Activated naive CD8-positive, alpha-beta T cell treated with anti-CD3 and anti-CD28 coated beads, Interleukin-2, amount 10 ng/mL, durations not matched to agents 7 days and 5 days (primary cell): ENCODE results near the gene SLU7. TPM values are rescaled to one million over a fixed set of nuclear protein-coding genes. Genes with fewer than 3 reads are reported as not detected.

Experiments
- ATAC-seq: fragments of 150-1000 bp; cut with Tn5 transposase; one replicate; pipeline ENCODE4 v1.10.0; 2021; ENCODE audit warnings: low read depth, moderate library complexity
- POLR2A ChIA-PET: fragments of 350-600 bp; sonication (Branson Sonifier 250); formaldehyde crosslinking; loops from one replicate; lab custom pipeline; 2021; ENCODE audit warnings: antibody characterized with exemption; lab: Charles Lee
- DNase-seq: peaks from one replicate; pipeline ENCODE4 v3.0.0; 2021
- H3K27ac Mint-ChIP-seq: one replicate; pipeline ENCODE4 v1.8.0; 2022; ENCODE audit warnings: mild to moderate bottlenecking, mixed read lengths
- H3K27me3 Mint-ChIP-seq: one replicate; pipeline ENCODE4 v1.8.0; 2022; ENCODE audit warnings: mild to moderate bottlenecking, moderate library complexity, mixed read lengths
- H3K36me3 Mint-ChIP-seq: one replicate; pipeline ENCODE4 v1.8.0; 2021; ENCODE audit warnings: mild to moderate bottlenecking, mixed read lengths
- H3K4me1 Mint-ChIP-seq: one replicate; pipeline ENCODE4 v1.8.0; 2021; ENCODE audit warnings: mixed read lengths
- H3K4me3 Mint-ChIP-seq: one replicate; pipeline ENCODE4 v1.8.0; 2022; ENCODE audit warnings: mild to moderate bottlenecking, moderate library complexity, mixed read lengths
- H3K9me3 Mint-ChIP-seq: one replicate; pipeline ENCODE4 v1.8.0; 2021; ENCODE audit warnings: mixed read lengths
- total RNA-seq, 2 experiments: library from RNA; stranded (reverse); gene quantifications; one replicate each; pipeline ENCODE4 v1.2.3, GENCODE V29; 2021

SLU7 gene
- total RNA-seq, 2 experiments from 2014 or later: 62.3 to 66.6 TPM

DNA sequence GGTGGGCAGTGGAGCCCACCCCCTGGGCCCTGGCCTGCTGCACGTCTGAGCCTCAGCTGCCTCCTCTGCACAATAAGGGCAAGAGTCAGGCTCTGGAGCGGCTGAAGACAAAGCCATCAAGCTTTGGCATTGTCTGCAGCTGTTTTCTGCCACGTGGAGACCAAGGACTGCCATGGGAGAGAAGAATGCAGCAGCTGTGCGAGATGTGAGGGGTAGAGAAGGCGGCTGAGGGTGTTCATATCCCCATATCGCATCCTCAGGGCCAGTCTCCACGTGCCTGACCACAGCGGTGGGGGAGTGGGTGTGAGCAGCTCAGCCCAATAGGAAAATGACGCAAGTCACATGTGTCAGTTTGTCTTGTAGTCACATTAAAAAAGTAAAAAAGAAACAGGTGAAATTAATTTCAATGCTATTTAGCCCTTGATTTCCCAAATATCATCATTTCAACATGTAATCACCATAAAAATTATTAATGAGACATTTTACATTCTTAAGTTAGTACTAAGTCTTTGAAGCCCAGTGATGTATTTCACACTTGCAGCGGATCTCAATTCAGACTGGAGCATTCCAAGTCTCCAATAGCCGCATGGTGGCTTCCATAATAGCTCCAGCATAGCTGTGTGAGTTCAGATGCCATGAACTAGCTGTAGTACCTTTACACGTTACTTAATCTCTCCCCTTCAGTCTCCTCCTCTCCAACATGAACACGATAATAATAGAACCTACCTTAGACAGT lies 55.1 kb downstream of the SLU7 start:
- POLR2A ChIA-PET: no interaction called here
- Mint-ChIP-seq H3K27me3 (peaks cover 26% of the 10 kb centered on the region), H3K4me1 (no peaks in the 10 kb centered on the region), H3K36me3 (no peaks in the 10 kb centered on the region), H3K4me3 (no peak overlapping the region), H3K9me3 (no peaks in the 10 kb centered on the region), H3K27ac (no peak overlapping the region)
- no peak for DNase-seq
- ATAC-seq: no peak

DNA sequence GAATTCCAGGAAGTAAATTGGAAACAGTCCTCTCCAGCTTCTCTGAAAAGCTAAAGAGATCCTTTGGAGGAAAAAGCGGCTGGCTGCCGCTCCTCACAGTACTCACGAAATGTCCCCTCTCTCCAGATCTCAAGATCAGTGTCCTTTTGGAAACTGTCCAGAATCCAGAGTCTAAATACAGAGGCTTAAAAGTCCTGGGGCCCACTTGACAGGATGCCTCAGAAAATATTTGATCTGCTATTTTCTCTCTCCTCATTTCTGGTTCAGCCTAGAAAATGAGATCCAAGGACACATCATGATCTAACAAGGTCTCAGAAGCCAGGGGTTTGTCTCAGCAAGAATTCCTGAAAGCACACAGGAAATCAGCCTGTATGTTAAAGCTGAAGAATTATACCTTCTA lies 55.7 kb downstream of the SLU7 start:
- POLR2A ChIA-PET: no interaction called here
- H3K4me1 Mint-ChIP-seq: no peaks in the 10 kb centered on the region
- DNase-seq (no peak), ATAC-seq (no peak)
- no peaks in the 10 kb centered on the region for H3K9me3 Mint-ChIP-seq
- no peak overlapping the region for H3K27ac Mint-ChIP-seq
- H3K4me3 Mint-ChIP-seq: no peak overlapping the region
- no peaks in the 10 kb centered on the region for H3K36me3 Mint-ChIP-seq
- H3K27me3 Mint-ChIP-seq: peaks cover 20% of the 10 kb centered on the region

DNA sequence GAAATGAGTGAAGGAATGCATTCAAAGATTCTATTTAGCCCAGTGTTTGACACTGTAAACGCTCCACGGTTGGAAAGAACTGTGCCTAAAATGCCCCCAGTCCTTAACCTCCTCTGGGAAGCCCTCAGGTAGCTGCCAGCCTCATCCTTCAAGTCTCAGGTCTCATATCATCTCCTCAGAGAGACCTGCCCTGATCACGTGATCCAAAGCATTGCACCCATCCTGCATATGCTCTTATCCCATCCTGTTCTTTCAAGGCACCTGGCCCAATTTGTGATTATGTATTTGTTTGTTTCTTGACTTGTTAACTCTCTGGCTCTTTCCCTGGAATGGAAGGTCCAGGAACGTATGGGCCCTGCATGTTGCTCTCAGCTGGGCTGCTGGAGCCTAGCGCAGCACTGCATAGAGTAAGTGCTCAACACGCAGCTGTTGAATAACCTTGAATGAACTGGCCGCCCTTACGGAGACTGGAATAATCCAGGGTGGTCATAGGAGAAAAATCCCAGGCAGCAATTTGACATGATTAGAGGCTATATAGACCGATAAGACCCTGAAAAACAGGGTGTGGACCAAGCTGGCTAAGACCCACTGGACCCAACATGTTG lies 57.2 kb downstream of the SLU7 start:
- no peaks in the 10 kb centered on the region for H3K36me3 Mint-ChIP-seq
- H3K27ac Mint-ChIP-seq: no peak overlapping the region
- no peaks in the 10 kb centered on the region for H3K9me3 Mint-ChIP-seq
- no peak overlapping the region for H3K4me3 Mint-ChIP-seq
- H3K27me3 Mint-ChIP-seq: peaks cover 7% of the 10 kb centered on the region
- H3K4me1 Mint-ChIP-seq: no peaks in the 10 kb centered on the region
- DNase-seq (no peak), ATAC-seq (no peak)
- POLR2A ChIA-PET: no interaction called here

DNA sequence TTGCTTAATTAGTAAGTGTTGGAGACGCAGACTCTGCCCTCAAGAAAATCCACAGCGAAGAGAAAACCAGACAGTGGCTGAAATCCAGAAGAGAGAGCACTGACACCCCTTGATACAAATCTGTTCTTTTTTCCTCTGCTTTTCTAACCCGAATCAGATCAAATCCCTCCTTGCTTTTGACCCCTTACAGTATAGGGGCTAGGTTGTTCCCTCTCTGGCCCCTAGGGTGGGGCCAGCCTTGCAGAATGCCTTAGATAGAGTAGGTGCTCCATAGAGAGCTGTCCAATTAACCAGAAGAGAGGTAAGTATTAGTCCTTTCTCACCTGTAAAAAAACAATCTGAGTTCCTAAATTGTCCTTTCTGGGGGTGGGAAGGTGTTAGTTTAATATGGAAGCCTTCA lies 58.6 kb downstream of the SLU7 start:
- no peaks in the 10 kb centered on the region for H3K9me3 Mint-ChIP-seq
- H3K27ac Mint-ChIP-seq: no peak overlapping the region
- no peaks in the 10 kb centered on the region for H3K36me3 Mint-ChIP-seq
- H3K27me3 Mint-ChIP-seq: peaks cover 6% of the 10 kb centered on the region
- ATAC-seq (no peak), DNase-seq (no peak)
- H3K4me1 Mint-ChIP-seq: no peaks in the 10 kb centered on the region
- POLR2A ChIA-PET: no interaction called here
- no peak overlapping the region for H3K4me3 Mint-ChIP-seq

DNA sequence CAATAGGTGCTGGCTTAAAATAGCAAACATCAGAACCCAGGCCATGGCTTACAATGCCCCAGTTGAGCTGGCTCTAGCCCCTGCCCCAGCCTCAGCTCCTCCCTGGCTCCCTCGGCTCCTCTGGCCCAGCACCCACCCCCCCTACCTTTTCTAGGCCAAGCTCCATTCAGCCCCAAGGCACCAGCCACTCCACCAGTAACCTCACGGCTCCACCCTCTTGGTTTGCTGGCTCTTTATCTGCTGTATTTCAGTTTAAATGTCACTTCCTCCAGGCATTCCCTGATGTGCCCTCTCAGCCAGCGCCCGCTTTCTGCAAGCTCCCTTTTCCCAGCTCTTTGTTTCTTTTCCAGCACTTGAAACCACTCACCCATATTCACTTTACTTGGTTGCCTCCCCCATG lies 59.1 kb downstream of the SLU7 start:
- peak overlapping the region; percentile 51 for H3K27ac Mint-ChIP-seq
- H3K36me3 Mint-ChIP-seq: no peaks in the 10 kb centered on the region
- POLR2A ChIA-PET: no interaction called here
- no peaks in the 10 kb centered on the region for H3K9me3 Mint-ChIP-seq
- DNase-seq: no peak
- no peak for ATAC-seq
- no peak overlapping the region for H3K4me3 Mint-ChIP-seq
- no peaks in the 10 kb centered on the region for H3K4me1 Mint-ChIP-seq
- H3K27me3 Mint-ChIP-seq: peaks cover 2% of the 10 kb centered on the region

DNA sequence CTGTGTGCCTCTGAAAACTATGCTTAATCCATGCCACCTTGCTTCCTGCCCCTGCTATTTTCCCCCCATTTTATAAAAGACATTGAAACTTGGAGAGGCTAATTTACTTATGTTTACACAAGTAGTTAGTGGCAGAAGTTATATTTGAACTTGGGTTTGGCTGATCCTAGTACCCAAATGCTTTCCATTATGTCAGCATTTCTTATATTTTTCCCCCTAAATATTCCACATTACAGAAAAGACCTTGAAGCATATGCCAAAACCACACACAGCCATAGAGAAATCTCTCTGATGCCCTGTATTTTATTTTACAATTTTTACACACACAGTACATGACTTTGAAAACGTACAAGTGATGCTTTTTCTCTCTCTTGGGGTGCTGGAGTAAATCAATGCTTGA lies 59.6 kb downstream of the SLU7 start:
- POLR2A ChIA-PET: no interaction called here

DNA sequence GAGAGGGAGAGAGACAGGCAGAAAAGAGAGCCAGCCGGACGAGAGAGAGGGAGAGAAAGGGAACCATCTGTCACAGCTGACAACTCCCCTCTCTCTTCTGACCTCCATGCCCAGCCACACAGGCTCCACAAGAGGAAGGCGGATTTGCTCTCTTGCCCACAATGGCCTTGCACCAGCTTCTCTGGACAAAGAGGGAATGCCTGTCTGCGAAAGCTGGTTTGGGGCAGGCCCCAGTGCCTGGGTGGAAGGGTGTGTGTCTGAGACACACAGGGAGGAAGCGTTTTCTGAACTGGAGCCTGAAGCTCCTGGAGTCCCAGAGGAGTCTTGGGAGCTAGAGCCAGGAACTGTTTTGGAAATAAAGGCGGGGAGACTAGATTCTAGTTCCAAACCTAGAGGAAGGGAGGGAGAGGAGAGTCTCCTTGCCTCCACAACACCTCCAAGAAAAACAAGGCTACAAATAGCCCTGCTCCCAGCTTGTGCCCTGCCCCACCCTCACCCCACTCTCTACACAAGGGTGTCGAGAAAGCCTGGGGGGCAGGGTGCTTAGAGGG lies 60.9 kb downstream of the SLU7 start:
- POLR2A ChIA-PET: no interaction called here
- Mint-ChIP-seq H3K4me3 (no peak overlapping the region), H3K9me3 (no peaks in the 10 kb centered on the region), H3K4me1 (no peaks in the 10 kb centered on the region), H3K36me3 (no peaks in the 10 kb centered on the region), H3K27ac (no peak overlapping the region), H3K27me3 (no peaks in the 10 kb centered on the region)
- ATAC-seq (no peak), DNase-seq (no peak)

More for the DNA sequence above, 59.6 kb downstream of the SLU7 start:
- Mint-ChIP-seq H3K4me3 (no peak overlapping the region), H3K9me3 (no peaks in the 10 kb centered on the region), H3K27ac (no peak overlapping the region), H3K27me3 (peaks cover 2% of the 10 kb centered on the region), H3K4me1 (no peaks in the 10 kb centered on the region), H3K36me3 (no peaks in the 10 kb centered on the region)
- no peak for DNase-seq
- ATAC-seq: no peak

DNA sequence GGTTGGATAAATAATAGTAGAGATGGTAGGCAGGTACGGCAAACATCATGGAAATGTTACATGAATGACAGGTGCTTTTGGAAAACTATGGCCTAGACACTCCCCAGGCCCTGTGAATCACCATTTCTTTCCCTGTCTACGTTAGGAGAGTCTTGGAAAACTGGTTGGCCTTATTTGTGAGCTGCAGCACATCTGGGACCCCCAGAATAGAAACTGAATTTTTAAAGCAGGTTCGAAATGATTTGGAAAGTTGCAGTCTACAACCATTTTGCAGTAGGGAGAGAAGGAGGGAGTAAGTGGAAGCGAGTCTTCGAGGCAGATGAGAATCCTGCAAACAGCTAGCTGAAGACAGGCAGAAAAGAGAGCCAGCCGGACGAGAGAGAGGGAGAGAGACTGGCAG lies 61.5 kb downstream of the SLU7 start:
- no peaks in the 10 kb centered on the region for H3K9me3 Mint-ChIP-seq
- no peaks in the 10 kb centered on the region for H3K27me3 Mint-ChIP-seq
- no peaks in the 10 kb centered on the region for H3K36me3 Mint-ChIP-seq
- no peak for DNase-seq
- H3K4me3 Mint-ChIP-seq: no peak overlapping the region
- no peaks in the 10 kb centered on the region for H3K4me1 Mint-ChIP-seq
- POLR2A ChIA-PET: no interaction called here
- no peak for ATAC-seq
- H3K27ac Mint-ChIP-seq: no peak overlapping the region

DNA sequence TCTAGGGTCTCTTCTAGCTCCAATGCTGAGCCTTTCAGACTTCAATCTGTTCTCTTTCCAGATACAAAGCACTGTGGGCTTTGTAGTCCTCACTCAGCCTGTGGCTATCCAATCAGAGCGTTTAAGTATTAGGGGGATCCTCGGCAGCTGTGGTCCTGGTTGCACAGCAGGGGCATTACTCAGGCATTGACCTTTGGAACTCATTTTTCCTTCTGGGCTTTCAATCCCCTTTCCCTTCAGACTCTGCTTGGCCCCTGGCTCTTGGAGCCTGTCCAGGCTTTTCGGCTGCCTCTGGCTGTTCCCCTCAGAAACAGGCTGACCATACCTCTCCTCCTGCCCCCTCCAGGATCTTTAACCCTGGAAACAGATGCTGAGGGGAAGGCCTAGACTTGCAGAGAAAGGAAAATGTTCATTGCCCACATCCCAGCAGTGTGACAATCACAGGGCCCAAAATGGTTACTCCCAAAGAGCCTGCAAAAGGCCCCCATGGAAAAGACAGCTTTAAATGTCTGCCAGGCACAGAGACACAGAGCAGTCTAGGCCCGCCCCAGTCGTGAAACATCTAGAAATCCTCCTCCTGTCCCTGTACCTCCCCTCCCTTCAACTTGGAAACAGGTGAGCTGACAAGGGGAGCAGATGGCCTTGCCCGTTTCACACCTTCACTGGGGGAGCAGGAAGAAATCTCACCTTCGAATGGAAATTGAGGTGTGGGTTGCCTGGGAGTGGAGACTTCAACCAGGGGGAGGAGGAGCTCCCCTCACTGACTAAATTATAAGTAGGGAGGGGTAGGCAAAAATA lies 62.1 kb downstream of the SLU7 start:
- H3K4me3 Mint-ChIP-seq: no peak overlapping the region
- H3K27me3 Mint-ChIP-seq: no peaks in the 10 kb centered on the region
- DNase-seq (no peak), ATAC-seq (no peak)
- POLR2A ChIA-PET: no interaction called here
- no peak overlapping the region for H3K27ac Mint-ChIP-seq
- H3K4me1 Mint-ChIP-seq: no peaks in the 10 kb centered on the region
- H3K36me3 Mint-ChIP-seq: no peaks in the 10 kb centered on the region
- no peaks in the 10 kb centered on the region for H3K9me3 Mint-ChIP-seq

DNA sequence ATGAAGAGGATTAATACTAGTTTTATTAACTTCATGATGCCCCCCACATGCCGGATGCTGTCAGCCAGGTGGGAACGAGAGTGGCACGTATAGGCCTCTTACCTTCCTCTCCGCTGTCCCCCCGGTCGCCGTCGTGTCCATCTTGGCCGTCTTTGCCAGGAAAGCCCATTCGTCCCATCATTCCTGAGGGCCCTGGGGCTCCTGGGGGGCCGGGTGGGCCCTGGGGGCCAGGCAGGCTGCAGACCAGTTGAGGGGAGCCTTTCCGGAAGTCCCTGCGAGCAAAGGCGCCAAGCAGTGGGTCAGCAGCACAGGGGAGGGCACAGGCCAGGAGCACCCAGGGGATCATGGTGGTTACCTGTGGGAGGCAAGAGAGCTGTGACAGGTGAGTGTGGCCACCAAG lies 64.2 kb downstream of the SLU7 start:
- Mint-ChIP-seq H3K4me3 (no peak overlapping the region), H3K27ac (no peak overlapping the region), H3K36me3 (no peaks in the 10 kb centered on the region), H3K9me3 (no peaks in the 10 kb centered on the region), H3K27me3 (no peaks in the 10 kb centered on the region), H3K4me1 (no peaks in the 10 kb centered on the region)
- DNase-seq: no peak
- ATAC-seq: no peak
- POLR2A ChIA-PET: no interaction called here

DNA sequence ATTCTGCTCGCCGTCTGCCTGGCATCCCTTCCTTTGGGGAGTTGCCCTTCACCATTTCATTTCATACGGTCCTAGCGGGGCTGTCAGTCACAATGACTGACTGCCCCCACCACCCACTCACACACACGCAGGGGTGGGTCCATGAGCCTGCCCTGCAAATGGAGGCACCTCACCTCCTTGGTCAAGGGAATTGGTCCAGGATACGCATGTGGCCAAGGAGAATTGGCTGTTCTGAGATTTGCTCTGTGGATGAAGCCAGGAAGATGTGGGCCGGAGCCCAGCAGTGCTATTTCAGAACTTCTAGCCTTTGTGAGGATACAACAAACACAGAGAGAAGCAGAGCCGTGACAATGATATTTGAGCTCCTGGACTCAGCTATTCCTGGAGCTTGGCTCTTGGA lies 65.5 kb downstream of the SLU7 start:
- DNase-seq (no peak), ATAC-seq (no peak)
- POLR2A ChIA-PET: no interaction called here
- Mint-ChIP-seq H3K4me3 (no peak overlapping the region), H3K27me3 (no peaks in the 10 kb centered on the region), H3K9me3 (no peaks in the 10 kb centered on the region), H3K36me3 (no peaks in the 10 kb centered on the region), H3K4me1 (no peaks in the 10 kb centered on the region), H3K27ac (no peak overlapping the region)

DNA sequence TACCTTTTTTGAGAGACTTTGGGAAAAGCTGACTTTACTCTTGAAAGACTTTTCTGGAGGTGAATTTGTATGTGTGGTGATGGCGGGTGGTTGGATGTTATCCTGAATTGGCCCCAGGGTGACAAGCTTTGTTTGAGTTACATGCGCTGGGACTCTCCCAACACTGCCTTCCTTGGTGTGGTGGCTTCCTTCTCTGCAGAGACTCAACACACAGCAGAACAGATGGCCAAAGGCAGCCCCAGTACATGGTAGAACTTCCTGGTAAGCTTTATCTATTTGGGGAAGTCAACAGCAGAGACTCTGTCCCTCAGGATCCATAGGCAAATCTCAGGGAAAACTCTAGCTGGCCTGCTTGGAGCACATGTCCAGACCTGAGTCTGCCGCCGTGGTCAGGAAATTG lies 66.6 kb downstream of the SLU7 start:
- Mint-ChIP-seq H3K4me1 (no peaks in the 10 kb centered on the region), H3K36me3 (no peaks in the 10 kb centered on the region), H3K9me3 (no peaks in the 10 kb centered on the region), H3K4me3 (no peak overlapping the region), H3K27ac (no peak overlapping the region), H3K27me3 (no peaks in the 10 kb centered on the region)
- DNase-seq (no peak), ATAC-seq (no peak)
- POLR2A ChIA-PET: no interaction called here
